HG03565 (cell line): ENCODE data around the gene ERG.

Experiments used
- ATAC-seq: cut with Tn5 transposase; IDR thresholded peaks from one replicate; pipeline ENCODE4 v1.9.1; 2021; ENCODE audit warnings: mild to moderate bottlenecking, moderate library complexity; ENCODE audit not compliant: unreplicated experiment

ERG gene

DNA sequence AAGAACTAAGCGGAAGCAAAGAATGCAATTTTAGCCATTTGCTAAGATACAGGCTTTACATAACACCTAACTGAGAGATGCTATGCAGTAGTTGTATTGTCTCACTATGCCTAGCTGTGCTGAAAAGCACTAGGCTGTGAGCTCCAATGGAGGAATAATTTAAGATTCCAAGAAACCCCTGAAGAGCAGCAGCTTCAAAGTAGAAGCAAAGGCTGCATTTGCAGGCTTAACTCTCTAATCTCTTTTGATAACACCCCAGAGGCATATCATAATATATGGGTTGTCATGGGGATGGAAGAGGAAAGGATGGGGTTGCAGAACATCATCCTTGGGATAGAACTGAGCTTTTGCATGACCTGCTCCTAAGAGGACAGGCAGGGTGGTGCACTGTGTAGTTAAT is 102.0 kb downstream of the ERG start:
- no peak for ATAC-seq

GRCh38 chr21:38395581-38395980 is 102.7 kb downstream of the ERG start:
- no peak for ATAC-seq

- no peak for ATAC-seq
These were observed 105.6 kb downstream of the ERG start for GRCh38 chr21:38392661-38393060.

DNA sequence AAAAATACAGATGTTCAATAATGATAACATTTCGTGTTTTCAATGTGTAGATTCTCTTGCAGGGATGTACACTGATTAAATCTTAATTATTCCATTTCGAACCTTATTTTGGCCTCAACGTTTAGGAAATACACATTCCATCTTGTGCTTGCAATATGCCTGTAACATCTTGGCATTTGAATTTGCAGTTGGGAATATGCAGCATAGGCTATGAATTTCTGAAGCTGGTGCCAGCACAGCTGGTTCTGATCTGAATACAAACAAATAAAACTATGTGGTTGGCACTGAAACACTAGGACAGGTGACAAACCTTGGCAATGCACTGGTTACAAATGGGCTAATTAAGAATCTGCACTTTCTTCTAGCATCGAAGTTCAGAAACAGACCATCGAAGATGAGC is 108.4 kb downstream of the ERG start:
- no peak for ATAC-seq

- ATAC-seq = no peak
These were observed 109.0 kb downstream of the ERG start for GRCh38 chr21:38389354-38389676.

GRCh38 chr21:38388647-38389353 is 109.5 kb downstream of the ERG start:
- no peak for ATAC-seq

- no peak for ATAC-seq
These were observed 110.1 kb downstream of the ERG start for GRCh38 chr21:38388203-38388602.

GRCh38 chr21:38386967-38387366 is 111.3 kb downstream of the ERG start:
- no peak for ATAC-seq

DNA sequence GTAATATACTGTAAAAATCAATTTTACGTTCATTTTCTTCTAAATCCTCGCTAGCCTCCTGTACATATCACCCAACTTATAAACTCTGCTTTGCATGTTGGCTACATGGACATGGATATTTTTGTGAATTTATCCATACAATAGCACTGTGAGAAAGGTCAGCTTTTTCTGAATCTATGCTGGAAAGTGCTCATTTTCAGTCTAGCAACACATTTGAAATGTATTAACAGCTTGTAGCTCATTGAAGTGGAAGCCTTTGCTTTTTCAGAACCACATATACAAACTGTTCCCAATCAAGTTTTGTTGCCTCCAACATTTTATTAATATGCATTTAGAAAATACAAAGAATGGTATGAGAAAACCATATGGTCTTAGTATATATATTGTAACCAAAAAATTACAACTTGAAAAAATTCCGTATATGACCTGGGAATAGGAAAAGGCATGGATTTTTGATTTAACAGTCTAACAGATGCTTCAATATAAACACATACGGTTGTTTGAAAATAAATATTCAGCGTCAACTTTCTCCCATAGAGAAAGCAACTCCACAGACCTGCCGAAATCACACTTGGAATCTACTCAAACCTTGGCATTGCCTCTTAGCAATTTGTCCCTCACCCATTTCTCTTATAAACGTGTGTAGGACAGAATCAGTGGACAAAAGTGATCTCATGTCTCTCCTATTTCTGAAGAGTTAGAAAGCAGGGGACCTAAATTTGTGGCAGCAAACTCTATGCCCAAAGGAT is 112.7 kb downstream of the ERG start:
- ATAC-seq = no peak

DNA sequence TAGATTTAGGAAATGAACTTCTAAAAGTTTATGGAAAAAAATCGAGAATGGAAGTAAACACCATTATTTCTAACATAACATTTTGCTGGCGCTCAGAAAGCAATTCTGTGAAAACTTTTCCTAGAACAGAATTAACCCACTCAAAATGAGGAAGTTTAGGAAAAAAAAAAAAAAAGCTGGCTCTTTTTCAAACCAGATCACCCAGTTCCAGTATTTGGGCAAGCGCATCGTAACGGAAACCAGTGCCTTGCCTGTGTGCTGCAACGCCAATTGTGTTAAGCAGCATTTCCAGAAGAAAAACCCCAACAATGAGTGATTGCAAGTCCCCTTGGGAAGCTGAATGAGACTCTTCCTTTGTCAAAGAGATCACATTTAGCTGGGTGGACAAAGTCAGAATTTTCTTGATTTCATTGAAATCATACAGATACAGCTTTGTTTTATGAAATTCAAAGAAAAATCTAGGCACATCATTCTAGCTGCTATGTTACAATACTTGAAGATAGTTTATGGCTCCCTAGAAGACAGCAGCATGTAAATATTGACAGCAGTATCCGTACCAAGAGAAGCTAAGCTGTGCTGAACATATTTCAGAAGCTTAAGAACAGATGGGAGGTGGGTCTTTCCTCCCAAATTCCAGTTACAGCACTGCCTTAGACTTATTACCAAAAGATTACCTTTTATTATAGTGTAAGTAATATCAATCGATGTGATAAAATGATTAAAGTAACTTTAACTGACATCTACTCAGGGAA is 113.4 kb downstream of the ERG start:
- ATAC-seq = no peak

DNA sequence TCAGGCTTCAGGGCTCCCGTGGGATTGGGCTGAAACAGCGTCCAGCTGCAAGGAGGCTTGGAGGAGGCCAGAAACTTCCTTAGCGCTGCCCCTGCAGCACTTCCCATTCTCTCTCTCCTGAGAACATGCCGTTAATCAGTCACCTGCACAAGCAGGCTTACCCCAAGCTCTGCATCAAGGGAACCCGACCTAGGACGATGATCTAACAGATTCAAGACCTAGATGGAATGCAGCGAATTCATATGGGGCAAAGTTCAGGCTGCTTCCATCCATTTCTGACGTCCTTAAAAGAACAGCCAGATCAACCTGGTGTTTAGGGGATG is 114.1 kb downstream of the ERG start:
- no peak for ATAC-seq

GRCh38 chr21:38383411-38384237 is 114.7 kb downstream of the ERG start:
- no peak for ATAC-seq

DNA sequence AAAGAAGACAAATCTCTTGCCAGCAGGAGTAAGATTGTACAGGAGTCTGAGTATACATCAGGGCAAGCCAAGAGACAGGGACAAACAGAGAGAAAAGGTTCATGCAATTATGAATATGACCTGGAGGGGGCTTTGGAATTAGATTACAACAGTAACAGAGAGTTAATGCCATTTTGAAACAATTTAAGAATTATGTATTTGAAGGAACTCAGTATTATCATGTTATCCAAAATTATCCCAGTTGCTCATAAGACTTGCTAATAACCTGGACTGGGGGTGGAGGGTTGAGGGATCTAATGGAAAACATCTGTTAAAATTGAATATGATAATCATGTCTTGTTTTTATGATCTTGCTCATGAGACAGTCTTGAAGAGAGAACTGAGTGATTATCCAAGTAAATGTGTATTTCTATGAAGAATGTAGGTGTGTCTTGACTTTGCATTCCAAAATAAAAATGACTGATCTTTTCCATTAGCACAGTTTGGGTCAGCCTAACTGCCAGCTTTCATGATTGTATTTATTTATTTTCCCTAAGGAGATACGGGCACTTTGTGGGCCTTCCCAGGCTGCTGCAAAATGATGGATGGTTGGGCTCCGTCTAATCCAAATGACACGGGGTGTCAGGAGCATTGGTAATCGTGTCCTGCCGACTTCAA is 117.7 kb downstream of the ERG start:
- no peak for ATAC-seq

GRCh38 chr21:38379147-38379546 is 119.1 kb downstream of the ERG start:
- ATAC-seq = no peak

DNA sequence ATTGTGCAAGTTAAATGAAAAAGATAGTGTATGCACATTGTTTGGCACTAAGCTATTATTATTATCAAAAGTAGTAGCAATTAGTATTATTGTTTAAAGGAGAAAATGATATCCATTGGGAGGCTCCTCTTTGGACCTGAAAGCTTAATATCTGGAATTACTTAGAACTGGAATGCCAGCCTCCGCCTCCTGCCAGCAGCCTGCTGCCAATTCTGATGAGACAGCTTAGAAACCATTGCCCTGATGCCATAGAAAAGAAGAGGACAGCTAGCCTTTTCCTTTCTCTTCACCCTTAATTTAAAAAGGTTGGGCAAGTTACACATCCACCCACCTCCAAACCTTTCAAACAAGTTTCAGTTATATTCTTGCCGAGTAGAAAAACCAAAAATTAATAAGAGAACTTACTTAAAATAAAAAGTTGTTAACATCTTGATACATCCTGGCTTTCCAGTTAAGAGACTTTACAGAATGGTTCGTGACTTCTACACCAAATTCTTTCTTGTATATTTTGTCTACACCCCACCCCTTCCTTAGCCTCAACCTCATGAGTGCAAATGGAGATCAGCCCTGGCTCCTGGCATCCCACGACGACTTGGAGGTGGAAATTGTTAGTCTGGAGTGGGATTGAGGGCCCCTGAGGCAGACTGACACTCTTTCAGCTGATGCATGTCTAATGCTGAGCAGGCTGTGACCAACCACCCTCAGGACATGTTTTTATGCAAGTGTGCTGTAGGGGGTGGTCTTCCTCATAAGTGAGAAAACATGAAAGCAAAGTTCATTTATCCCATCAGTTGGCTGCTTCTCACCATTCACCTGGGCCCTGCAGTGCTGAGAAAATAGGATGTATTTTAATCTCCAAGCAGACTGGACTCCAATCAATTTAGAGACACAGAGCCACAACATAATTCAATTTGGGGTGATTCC is 120.8 kb downstream of the ERG start:
- ATAC-seq = no peak

DNA sequence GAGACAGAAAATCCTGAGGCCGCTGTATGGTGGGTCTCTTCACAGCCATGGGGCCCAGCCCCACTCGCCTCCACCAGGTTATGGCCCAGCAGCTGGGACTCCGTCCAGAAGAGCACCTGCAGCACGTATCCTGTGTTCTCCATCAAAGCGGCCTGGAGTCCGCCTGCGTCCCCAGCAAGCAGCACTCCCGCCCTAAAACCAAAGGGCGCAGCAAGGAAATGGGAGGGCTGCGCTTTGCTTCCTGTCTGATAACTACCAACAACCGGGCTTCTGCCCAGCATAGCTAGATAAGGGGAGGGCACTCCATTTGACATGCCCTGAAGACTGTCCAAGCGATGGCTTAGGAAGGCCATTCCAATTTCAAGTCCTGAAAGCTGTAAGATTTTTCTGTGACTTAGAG is 121.6 kb downstream of the ERG start:
- no peak for ATAC-seq

GRCh38 chr21:38376235-38376634 is 122.0 kb downstream of the ERG start:
- no peak for ATAC-seq

DNA sequence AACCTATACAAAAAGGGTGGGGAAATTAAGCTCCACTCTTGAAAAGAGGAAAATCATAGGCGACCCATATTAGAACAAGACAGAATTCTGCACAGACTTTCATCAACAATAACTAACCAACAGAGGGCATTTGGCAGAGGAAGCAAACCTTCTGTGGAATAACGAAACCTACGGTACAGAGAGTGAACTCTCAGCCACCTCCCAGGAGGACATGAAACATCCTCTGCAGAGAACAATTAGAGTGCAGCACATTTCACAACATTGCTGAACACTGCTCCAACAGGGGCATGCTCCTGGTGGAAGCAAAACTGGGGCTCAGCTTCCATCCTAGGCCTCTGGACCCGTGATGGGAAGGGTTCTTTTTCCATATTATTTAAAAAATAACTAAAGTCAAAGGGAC is 130.6 kb downstream of the ERG start:
- ATAC-seq = no peak

- ATAC-seq = no peak
These were observed 132.8 kb downstream of the ERG start for GRCh38 chr21:38365521-38365920.

GRCh38 chr21:38363693-38364092 is 134.6 kb downstream of the ERG start:
- ATAC-seq = no peak
